IPS DF 4.7 (cell line): Measurements from ENCODE around the gene PAAF1.

ENCODE experiments used
- DNase-seq: peaks from one replicate; pipeline ENCODE4 v3.0.0-alpha.2; 2013; ENCODE audit warnings: low spot score; ENCODE audit errors: extremely low read depth

The PAAF1 gene

GRCh38 chr11:73876424-73877310 is at the start of gene PAAF1, which contains the start of gene COA4:
TSS of gene PAAF1 (plus strand) at chr11:73876999. CDS start at chr11:73877022, 23 bp downstream.
TSS of gene COA4 (minus strand) at chr11:73876846. CDS start at chr11:73873378, 3,468 bp downstream.
- peak; percentile 92 for DNase-seq

DNA sequence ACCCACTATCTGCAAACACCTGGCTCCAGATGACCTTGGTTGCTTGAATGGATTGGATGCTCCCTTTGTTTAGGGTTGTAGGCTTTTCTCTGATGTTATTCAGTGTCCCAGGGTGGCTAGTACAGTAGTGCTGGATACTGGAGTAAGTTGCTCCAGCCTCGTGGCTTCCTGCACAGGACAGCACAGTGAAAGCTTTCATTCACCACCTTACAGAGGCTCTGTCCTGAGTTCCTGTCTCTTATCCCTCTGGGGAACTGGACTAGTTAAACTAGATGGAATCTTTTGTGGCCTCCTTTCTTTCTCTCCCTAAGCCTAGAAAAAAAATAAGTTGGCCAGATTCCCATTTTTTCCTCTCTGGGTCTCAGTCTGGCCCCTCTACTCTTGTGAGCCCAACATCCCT is 46.5 kb upstream of the PAAF1 start:
- no peak for DNase-seq

- no peak for DNase-seq
Measured at GRCh38 chr11:73833067-73833466, 43.7 kb upstream of the PAAF1 start.

GRCh38 chr11:73838443-73839122 is 38.2 kb upstream of the PAAF1 start:
- peak; percentile 7 for DNase-seq

DNA sequence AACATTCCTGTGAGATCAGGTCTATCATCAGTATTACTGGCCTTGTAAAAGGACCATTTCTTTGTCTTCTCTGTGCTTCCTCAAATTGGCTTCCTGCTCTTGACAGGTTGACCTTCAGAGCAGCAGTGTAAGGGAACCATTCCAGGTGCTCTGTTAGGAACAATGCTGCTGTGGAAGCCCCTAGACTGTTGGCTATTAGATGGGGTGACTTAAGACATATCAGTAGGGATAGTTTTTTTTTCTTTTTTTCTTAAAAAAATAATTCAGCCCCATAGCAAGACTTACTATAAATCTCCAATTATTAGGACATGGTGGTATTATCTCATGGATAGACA is 37.7 kb upstream of the PAAF1 start:
- DNase-seq = no peak

GRCh38 chr11:73851046-73851764 is 25.6 kb upstream of the PAAF1 start:
- DNase-seq = no peak

GRCh38 chr11:73852049-73852448 is 24.8 kb upstream of the PAAF1 start:
- no peak for DNase-seq

GRCh38 chr11:73854680-73855079 is 22.1 kb upstream of the PAAF1 start:
- DNase-seq = no peak

DNA sequence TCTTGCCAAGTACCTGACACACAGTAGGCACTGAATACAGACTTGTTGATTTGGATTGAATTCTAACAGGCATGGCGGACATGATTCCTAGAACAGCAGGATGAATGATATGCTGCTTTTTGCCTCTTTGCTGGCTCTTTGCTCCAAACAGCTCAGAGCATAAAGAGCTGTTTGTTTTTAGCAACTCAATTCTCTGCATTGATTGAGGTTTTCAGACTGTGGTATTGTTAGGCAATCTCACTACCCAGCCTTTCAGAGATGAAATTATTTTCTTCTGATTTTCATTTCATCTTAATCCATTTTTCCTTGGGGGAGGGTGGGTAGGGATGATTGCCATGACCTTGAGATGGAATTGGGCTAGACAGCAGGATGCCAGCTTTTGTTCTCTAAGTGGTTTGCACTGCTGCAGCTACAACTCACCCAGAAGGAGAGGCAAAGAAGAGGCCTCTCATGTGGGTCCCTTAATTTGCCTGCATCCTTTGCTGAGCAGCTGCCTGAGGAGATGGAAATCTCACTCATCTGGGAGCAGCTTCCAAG is 20.7 kb upstream of the PAAF1 start:
- DNase-seq = no peak

DNA sequence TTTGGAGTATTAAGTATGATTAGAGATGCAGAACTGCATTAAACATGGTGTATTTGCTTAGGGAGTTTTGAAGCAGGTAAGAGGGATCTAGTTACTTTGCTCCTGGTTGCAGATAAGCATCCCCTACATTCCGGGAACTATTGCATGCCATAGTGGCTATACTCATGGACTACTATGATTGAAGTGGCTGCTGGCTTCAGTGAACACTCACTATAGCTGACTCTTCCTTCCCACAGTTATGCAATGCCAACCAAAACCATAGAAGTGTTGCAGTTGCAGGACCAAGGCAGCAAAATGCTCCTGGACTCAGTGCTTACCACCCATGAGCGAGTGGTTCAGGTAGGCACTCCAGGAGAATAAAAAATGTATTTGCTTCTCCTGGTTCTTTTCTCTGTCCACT is 17.1 kb upstream of the PAAF1 start:
- DNase-seq = no peak

- no peak for DNase-seq
Measured at GRCh38 chr11:73860202-73860601, 16.6 kb upstream of the PAAF1 start.

DNA sequence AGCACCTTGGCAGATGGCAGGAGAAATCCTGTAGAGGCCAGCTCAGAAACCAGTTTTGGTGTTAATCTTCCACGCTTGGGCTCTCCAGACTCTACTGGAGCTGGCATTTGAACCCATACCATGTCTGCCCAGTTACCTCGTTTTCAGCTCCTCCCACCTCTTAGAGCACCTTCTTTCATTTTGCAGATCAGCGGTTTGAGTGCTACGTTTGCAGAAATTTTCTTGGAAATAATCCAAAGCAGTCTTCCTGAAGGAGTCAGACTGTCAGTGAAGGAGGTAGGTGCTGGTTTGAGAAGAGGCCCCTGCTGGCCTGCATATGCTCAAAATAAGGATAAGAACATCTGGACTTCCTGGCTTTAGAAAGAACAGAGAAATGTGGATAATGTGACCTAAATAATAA is 13.8 kb upstream of the PAAF1 start:
- no peak for DNase-seq

- no peak for DNase-seq
Measured at GRCh38 chr11:73866095-73866579, 10.7 kb upstream of the PAAF1 start.

GRCh38 chr11:73866586-73866996 is 10.2 kb upstream of the PAAF1 start:
- no peak for DNase-seq

- no peak for DNase-seq
Measured at GRCh38 chr11:73869332-73869949, 7.4 kb upstream of the PAAF1 start.

GRCh38 chr11:73870261-73870660 is 6.5 kb upstream of the PAAF1 start:
- DNase-seq = no peak

GRCh38 chr11:73872749-73873357 is 3.9 kb upstream of the PAAF1 start:
- DNase-seq = no peak

DNA sequence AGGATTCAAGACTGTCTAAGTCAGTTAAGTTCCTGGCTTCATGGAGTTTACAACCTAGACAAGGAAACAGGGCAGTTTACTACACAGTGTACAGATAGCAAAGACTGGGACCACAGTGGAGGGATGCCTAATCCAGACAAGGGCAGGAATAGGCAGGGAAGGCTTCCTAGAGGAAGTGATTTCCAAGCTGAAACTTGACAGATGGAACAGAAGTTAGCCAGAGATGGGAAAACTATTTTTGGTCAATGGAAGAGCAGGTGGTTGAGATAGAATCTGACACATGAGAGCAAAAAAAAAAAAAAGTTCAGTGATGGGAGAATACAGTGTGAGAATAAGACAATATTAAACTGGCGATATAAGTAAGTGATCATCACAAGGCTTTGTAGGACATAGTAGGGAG is 1.4 kb upstream of the PAAF1 start:
- DNase-seq = no peak

GRCh38 chr11:73875840-73876239 is 959 bp upstream of the PAAF1 start:
- DNase-seq = no peak

DNA sequence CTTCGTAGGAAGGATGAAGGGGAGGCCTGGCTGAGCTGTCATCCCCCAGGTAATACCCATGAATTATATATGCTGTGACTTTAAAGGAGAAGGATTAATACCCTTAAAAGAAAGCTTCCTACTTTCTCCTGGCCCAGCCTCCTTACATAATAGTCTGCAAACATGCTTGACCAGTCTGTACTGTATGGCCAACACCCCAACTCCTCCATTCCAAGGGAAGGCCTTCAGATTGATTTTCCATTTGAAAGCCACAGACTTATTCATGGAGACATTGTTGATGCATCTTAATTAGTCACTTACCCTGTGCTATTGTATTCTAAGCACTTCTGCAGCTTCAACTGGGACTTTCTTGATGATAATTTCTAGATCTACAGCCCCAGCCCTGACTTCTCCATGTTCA is 2.0 kb downstream of the PAAF1 start:
- no peak for DNase-seq

DNA sequence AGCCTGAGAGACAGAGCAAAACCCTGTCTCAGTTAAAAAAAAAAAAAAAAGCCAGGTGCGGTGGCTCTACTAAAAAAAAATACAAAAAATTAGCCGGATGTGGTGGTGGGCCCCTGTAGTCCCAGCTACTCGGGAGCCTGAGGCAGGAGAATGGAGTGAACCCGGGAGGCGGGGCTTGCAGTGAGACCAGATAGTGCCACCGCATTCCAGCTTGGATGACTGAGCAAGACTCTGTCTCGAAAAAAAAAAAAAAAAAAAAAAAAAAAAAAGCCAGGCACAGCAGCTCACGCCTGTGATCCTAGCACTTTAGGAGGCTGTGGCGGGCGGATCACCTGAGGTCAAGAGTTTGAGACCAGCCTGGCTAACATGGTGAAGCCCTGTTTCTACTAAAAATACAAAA is 3.6 kb downstream of the PAAF1 start:
- DNase-seq = peak; percentile 9
